Heart left ventricle (tissue), 16 donors: ENCODE data around the gene SDF2L1. TPM values are rescaled to one million over a fixed set of nuclear protein-coding genes. Genes with fewer than 3 reads are reported as not detected.

Source experiments
- ATAC-seq, 4 donors: fragments of 200-7000 bp; cut with Tn5 transposase; one replicate each; pipeline ENCODE4 v1.9.1; 2020 to 2022; ENCODE audit warnings: moderate library complexity in 4 of 4, mild to moderate bottlenecking in 3 of 4, moderate number of reproducible peaks in 1 of 4
- DNase-seq, 5 donors: peaks; one replicate each; pipeline ENCODE4 v3.0.0-alpha.2; 2020
- H3K27ac ChIP-seq, 12 donors: fragments of 200-600 bp; sonication (generic) in 4 of 12; one replicate each; pipeline versions ENCODE4 v1.5.0 to v1.8.0; 2016 to 2022; ENCODE audit warnings: mild to moderate bottlenecking in 2 of 12
- H3K27me3 ChIP-seq, 9 donors: fragments of 200-600 bp; sonication (generic) in 2 of 9; one replicate each; pipeline versions ENCODE4 v1.5.1 to v1.8.0; 2016 to 2022; ENCODE audit warnings: mild to moderate bottlenecking in 3 of 9
- H3K36me3 ChIP-seq, 9 donors: fragments of 200-600 bp; sonication (generic) in 2 of 9; one replicate each; pipeline versions ENCODE4 v1.5.0 to v1.8.0; 2018 to 2022; ENCODE audit warnings: mild to moderate bottlenecking in 2 of 9
- H3K4me1 ChIP-seq, 12 donors: fragments of 200-600 bp; sonication (generic) in 4 of 12; one replicate each; pipeline versions ENCODE4 v1.5.0 to v1.8.0; 2016 to 2022; ENCODE audit warnings: mild to moderate bottlenecking in 3 of 12
- H3K4me3 ChIP-seq, 12 donors: fragments of 200-600 bp; sonication (generic) in 4 of 12; one replicate each; pipeline versions ENCODE4 v1.5.0 to v1.8.0; 2017 to 2022; ENCODE audit warnings: mild to moderate bottlenecking in 9 of 12, moderate library complexity in 4 of 12
- H3K9me3 ChIP-seq, 12 donors: fragments of 200-600 bp; sonication (generic) in 4 of 12; one replicate each; pipeline versions ENCODE4 v1.5.0 to v1.8.0; 2016 to 2022; ENCODE audit warnings: mild to moderate bottlenecking in 1 of 12
- POLR2A ChIP-seq, 2 donors: fragments of 450-650 bp; IDR thresholded peaks; one replicate each; pipeline ENCODE4 v1.6.1; 2017; ENCODE audit warnings: antibody characterized with exemption in 2 of 2, mild to moderate bottlenecking in 2 of 2, moderate library complexity in 2 of 2
- WGBS, 4 donors: extraction: QIAGEN DNeasy Blood & Tissue Kit in 2 of 4; methylation state at CpG; one replicate each; pipeline versions ENCODE4 v1.1.5 to v1.1.7; 2013 to 2018; 5-methylcytosine and 5-hydroxymethylcytosine counted together
- intact Hi-C, 10 donors: fragments of 100-400 bp; cut with DNase I; formaldehyde crosslinking; loops; one replicate each; pipeline versions ENCODE4 v1.11.1 to v1.14.2; 2022
- polyA plus RNA-seq, 2 donors: library from polyadenylated mRNA; stranded (reverse); fragments of 200-250 nt; gene quantifications; one replicate each; pipeline ENCODE4 v1.2.3, GENCODE V29; 2013
- total RNA-seq, 9 donors: library from RNA; depleted of rRNA in 2 of 9; stranded (reverse); fragments of >200 nt in 2 of 9; fragmentation: NEBNext Ultra II Directional in 3 of 9; extraction: Animal tissue kit (Norgen Biotek cat#: 25700) in 3 of 9; gene quantifications; one replicate each; pipeline versions ENCODE4 v1.1.0 to v1.2.4, GENCODE V29; 2016 to 2023
- TF ChIP-seq, protein P1 (sequence below), 12 donors: fragments of 200-600 bp; sonication (generic) in 4 of 12; IDR thresholded peaks; one replicate each; pipeline versions ENCODE4 v1.5.0 to v1.8.0; 2018 to 2022; ENCODE audit warnings: antibody characterized with exemption in 12 of 12, mild to moderate bottlenecking in 5 of 12
- donor health status: ischemic (EF 13 %, LVEDD 7.1; RV severe dilation, severe dysfunction).
- donor health status: healthy with polysubstance abuse.
- donor health status: DM: no; HTN: yes; CAD: no.
- donor health status: DM: no; HTN: no; CAD: no.
- donor health status: ischemic (EF 25% LVEDD 6.9; RV normal size, moderate dysfunction).
- donor health status: ischemic (EF 25% LVEDD 5.7; RV mildly dilated, moderate dysfunction).
- donor health status: healthy.
- donor health status: DM: yes; HTN: yes; CAD: no.
- donor health status: ischemic (EF 35%, LVEDD 5.7; RV mildly dilated, moderate dysfunction).
- donor health status: nonischemic (EF 11% LVEDD 7.7; RV severe dilation, severe dysfunction).
- donor health status: DM: yes; HTN: yes; CAD: no.
- donor health status: PGD.
- donor health status: ischemic (EF 29% LVEDD 5.4; RV normal size, mild dysfunction).
- donor health status: nonischemic (EF 23%, LVEDD 6.1; RV moderate dilation, normal function).

The SDF2L1 gene
- total and polyA plus RNA-seq, 11 donors = 14.1 to 226 (median 24.5) TPM

DNA sequence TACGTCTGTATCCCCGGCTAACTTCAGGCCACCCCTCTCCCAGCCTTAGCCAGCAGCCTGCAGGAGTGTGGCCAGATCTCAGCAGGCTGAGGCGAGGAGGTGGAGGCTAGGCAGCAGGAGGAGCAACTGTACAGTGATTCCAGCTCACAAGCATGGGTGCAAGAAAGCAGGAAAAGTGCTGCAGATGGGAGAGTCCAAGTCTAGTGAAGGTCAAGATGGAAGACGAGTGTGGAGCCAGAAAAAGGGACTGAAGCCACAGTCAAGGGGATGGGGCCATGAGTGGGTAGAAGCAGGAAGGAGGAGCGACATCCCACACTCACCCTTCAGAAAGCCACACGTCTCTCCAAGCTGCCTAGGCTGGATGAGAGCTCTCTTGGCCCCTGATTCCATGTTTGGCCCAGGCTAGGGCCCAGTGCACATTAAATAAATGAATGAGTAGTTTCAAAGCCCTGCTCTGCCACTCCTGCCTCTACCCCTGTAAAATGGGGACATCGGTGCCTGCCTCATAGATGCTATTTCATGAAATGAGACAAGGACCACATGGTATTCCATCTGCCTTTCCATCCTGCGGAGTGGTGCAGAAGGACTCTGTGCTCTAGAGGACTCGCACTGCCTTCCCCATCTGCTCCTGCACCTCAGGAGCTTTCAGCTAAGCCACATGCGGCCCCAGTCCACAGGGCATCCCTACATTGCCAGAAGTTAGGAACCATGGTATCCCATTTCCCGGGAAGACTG, 15.2 kb upstream of the SDF2L1 start:
- peaks cover 0 to 46% (median 8%) of the 10 kb centered on the region in 9 donors for H3K36me3 ChIP-seq
- no peak overlapping the region for H3K4me3 ChIP-seq
- intact Hi-C loops = loop anchor here in 1 of 10 donors (5.0 kb wide), 1 partner anchor 35 kb away; no protein-coding TSS in a partner anchor
- H3K27me3 ChIP-seq = no peaks in the 10 kb centered on the region
- no peak for DNase-seq
- H3K9me3 ChIP-seq = no peaks in the 10 kb centered on the region
- TF ChIP-seq POLR2A (IDR thresholded peaks at IDR 0.05) = no peak
- TF ChIP-seq, protein P1, sequence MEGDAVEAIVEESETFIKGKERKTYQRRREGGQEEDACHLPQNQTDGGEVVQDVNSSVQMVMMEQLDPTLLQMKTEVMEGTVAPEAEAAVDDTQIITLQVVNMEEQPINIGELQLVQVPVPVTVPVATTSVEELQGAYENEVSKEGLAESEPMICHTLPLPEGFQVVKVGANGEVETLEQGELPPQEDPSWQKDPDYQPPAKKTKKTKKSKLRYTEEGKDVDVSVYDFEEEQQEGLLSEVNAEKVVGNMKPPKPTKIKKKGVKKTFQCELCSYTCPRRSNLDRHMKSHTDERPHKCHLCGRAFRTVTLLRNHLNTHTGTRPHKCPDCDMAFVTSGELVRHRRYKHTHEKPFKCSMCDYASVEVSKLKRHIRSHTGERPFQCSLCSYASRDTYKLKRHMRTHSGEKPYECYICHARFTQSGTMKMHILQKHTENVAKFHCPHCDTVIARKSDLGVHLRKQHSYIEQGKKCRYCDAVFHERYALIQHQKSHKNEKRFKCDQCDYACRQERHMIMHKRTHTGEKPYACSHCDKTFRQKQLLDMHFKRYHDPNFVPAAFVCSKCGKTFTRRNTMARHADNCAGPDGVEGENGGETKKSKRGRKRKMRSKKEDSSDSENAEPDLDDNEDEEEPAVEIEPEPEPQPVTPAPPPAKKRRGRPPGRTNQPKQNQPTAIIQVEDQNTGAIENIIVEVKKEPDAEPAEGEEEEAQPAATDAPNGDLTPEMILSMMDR (IDR thresholded peaks at IDR 0.05) = no peak
- H3K4me1 ChIP-seq = peaks cover 0 to 63% (median 28%) of the 10 kb centered on the region in 12 donors
- ATAC-seq = no peak
- H3K27ac ChIP-seq = no peak overlapping the region
- WGBS, 4 donors = 76 to 80% (median 77%) methylated on average over 10 to 11 of the region's 11 CpGs

DNA sequence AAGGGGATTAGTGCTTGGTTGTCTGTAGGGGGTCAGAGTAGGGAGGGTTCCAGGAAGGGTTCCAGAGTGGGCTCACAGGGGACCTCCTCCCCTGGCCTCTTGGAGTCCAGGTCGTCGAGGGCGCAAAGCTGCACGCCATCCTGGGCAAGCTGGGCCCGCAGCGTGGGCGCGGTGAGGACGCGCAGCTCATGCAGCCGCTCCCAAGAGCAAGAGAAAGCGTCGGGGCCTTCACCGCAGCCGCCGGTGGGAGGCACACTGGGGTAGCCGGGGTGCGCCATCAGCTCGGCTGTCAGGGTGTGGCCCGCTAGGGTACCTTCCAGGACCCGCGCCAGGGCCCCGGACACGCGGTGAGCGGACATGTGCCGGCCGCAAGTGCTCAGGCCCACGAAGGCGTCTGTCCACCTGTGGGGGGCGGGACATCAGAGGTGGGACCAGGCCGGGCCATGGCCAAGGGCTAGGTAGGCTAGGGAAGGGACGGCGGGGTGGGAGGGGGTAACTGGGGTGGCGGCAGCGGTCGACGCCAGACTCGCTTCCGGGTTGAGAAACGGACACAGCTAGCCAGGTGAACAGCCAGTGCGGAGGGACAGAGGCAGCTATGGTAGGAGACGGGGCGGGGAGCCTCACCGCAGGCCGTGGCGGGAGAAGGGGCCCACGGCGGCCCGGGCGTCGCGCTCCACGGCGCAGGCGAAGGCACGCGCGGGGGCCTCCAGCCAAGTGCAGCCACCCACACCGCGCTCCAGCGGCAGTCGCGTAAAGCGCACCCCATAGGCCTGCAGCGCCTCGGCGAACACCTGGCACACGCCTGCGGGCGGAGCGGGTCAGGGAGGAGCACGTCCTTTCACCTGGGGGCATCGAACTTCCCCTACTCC, 13.5 kb upstream of the SDF2L1 start:
- WGBS, 4 donors = 73 to 85% (median 78%) methylated on average over 57 to 74 of the region's 74 CpGs
- TF ChIP-seq POLR2A (IDR thresholded peaks at IDR 0.05) = no peak
- TF ChIP-seq, protein P1 (IDR thresholded peaks at IDR 0.05) = no peak

DNA sequence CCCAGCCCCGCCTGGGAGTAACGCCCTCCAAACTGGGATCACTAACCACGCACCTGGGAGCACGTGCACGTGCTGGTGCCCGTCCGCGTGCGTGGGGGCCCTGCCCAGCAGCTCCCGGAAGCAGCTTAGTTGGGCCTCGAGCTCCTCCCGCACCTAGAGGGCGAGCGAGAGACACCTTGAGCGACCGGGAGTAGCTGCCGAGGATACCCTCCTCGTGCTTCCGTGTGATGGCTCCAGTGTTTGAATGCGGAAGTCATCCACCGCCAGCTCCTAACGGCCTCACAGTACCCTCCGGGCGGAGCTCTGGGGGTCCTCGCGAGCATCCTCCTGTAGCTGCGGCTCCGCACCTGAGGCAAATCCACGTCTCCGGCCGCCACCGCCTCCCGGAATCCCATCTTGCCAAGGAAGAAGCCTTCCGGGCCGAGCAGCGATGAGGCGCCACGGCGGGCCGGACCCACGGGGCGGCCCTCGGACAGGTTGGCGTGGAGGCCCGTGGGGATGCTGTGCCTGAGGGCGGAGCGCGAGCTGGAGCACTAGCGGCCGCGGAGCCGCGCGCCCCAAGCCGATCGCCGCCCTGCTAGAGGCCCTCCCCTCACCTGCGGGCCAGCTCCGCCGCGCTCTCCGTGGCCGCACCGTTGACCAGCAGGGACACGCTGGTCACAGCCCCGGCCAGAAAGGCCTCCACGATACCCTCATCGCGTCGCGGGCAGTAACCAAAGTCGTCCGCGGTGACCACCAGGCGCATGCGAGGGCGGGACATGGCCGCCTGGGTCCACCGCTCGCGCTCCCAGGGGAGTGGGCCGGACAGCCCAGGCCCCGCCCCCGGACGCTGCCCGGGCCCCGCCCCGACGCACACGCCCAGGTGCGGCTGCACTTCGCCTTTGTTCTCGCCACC, 12.6 kb upstream of the SDF2L1 start, which contains the start of gene YDJC:
Gene YDJC, minus strand, starts transcription at position 768 of the 895 bp plus-strand sequence. Its CDS starts 8 bp downstream, at position 760.
- DNase-seq = peak; percentile 92 to 97 (median 93)
- Histone ChIP-seq H3K4me3 (peak within 1 kb of the TSS; percentile 60 to 97 (median 69)), H3K27ac (peak within 1 kb of the TSS in 11 of 12 donors; percentile 4 to 84 (median 55)), H3K27me3 (no peaks in the 10 kb centered on the region), H3K9me3 (no peaks in the 10 kb centered on the region), H3K4me1 (peaks cover 0 to 37% (median 17%) of the 10 kb centered on the region in 12 donors), H3K36me3 (peaks cover 0 to 23% (median 0%) of the 10 kb centered on the region in 9 donors)
- intact Hi-C loops = loop anchor here in 3 of 10 donors (5.0 to 10.0 kb wide), 3 partner anchors 37 to 52 kb away; no protein-coding TSS in a partner anchor
- peak; percentile 89 to 98 (median 97) for ATAC-seq
- TF ChIP-seq, protein P1 (IDR thresholded peaks at IDR 0.05) = peak in 11 of 12 donors; percentile 32 to 98 (median 91)
- peak in 1 of 2 donors; percentile 59 for TF ChIP-seq POLR2A (IDR thresholded peaks at IDR 0.05)
- WGBS, 4 donors = 1 to 3% (median 2%) methylated on average over 24 to 93 of the region's 93 CpGs

More for the DNA sequence above, 13.5 kb upstream of the SDF2L1 start:
- ATAC-seq (peak in 2 of 4 donors; percentile 1), DNase-seq (peak in 1 of 5 donors; percentile 17)
- Histone ChIP-seq H3K36me3 (peaks cover 0 to 29% (median 0%) of the 10 kb centered on the region in 9 donors), H3K27ac (peak overlapping the region in 5 of 12 donors; percentile 67 to 84 (median 78)), H3K4me1 (peaks cover 0 to 45% (median 21%) of the 10 kb centered on the region in 12 donors), H3K4me3 (peak overlapping the region in 11 of 12 donors; percentile 60 to 97 (median 71)), H3K9me3 (no peaks in the 10 kb centered on the region), H3K27me3 (no peaks in the 10 kb centered on the region)
- intact Hi-C loops = loop anchor here in 1 of 10 donors (5.0 kb wide), 1 partner anchor 36 kb away; no protein-coding TSS in a partner anchor
